HG03520 (cell line): Measurements from ENCODE around the gene COPZ1.

Experiments
- ATAC-seq: cut with Tn5 transposase; IDR thresholded peaks from one replicate; pipeline ENCODE4 v1.9.1; 2021; ENCODE audit warnings: mild to moderate bottlenecking, moderate library complexity; ENCODE audit not compliant: unreplicated experiment

The COPZ1 gene

GRCh38 chr12:54357506-54358190, 32.7 kb downstream of the COPZ1 start:
- ATAC-seq, result no peak

GRCh38 chr12:54358191-54358944, 33.4 kb downstream of the COPZ1 start:
- ATAC-seq, result no peak

GRCh38 chr12:54358945-54359761, 34.2 kb downstream of the COPZ1 start:
- peak; percentile 97 for ATAC-seq

- ATAC-seq, result no peak
Observed at GRCh38 chr12:54359762-54360351, 34.9 kb downstream of the COPZ1 start.

GRCh38 chr12:54360717-54361456, 36.0 kb downstream of the COPZ1 start:
- no peak for ATAC-seq

- no peak for ATAC-seq
Observed at GRCh38 chr12:54363047-54363446, 38.1 kb downstream of the COPZ1 start.

- no peak for ATAC-seq
Observed at GRCh38 chr12:54363618-54364017, 38.7 kb downstream of the COPZ1 start.

GRCh38 chr12:54364413-54364812, 39.5 kb downstream of the COPZ1 start, which contains the start of gene GPR84:
Gene GPR84, minus strand, starts transcription at chr12:54364486. Its CDS starts 635 bp downstream, at chr12:54363851.
- ATAC-seq, result no peak

GRCh38 chr12:54368025-54368708, 43.2 kb downstream of the COPZ1 start:
- peak; percentile 16 for ATAC-seq

GRCh38 chr12:54368709-54369596, 44.0 kb downstream of the COPZ1 start:
- ATAC-seq, result peak; percentile 72

GRCh38 chr12:54369597-54370131, 44.7 kb downstream of the COPZ1 start:
- ATAC-seq, result no peak

- ATAC-seq, result no peak
Observed at GRCh38 chr12:54370171-54370730, 45.3 kb downstream of the COPZ1 start.

GRCh38 chr12:54371328-54372112, 46.6 kb downstream of the COPZ1 start:
- ATAC-seq, result no peak

- no peak for ATAC-seq
Observed at GRCh38 chr12:54372113-54372806, 47.3 kb downstream of the COPZ1 start.

GRCh38 chr12:54373649-54374561, 49.0 kb downstream of the COPZ1 start:
- no peak for ATAC-seq
